ENCODE results near the gene PLXNA4.

Gene PLXNA4

GRCh38 chr7:132117181-132117580, 459.1 kb downstream of the PLXNA4 start:
- DNase-seq (ENCODE audit: low read depth in 2 of 2), result no peak

DNA sequence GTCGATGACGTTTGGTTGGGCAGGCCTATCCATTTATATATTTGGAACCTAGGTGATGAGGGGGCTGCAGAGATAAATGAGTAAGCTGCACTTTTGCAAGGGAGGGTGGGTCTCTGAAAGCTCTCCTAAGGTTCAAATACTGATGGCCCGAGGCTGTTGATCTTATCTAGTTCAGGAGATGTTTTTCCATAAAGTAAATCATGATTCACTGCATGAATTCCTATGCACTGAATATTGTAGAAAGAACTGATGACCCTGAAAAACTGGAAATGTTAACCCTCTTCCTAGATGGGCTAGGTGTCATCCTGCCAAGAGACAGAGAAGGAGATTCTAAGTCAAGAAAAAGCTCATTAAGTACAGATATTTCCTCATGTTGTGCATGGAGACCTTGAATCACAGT, 459.9 kb downstream of the PLXNA4 start:
- DNase-seq (ENCODE audit: low read depth in 2 of 2), result no peak

DNA sequence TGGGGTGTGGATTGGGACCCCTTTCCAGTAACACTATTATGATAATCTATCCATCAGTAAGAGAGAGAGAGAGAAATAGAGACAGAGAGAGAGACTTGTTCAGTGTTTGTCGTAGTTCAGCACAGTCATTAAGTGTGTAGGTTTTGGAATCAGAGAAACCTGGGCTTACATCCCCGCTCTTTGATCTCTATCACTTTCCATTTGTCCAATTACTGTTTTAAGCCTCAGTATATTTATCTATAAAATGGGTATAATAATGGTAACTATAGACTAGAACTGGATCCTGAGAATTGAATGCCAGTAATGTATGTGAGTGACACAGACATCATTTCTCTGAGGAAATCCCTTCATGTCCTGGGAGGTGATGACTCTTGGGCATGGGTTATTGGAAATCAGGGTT, 460.5 kb downstream of the PLXNA4 start:
- DNase-seq (ENCODE audit: low read depth in 2 of 2), result no peak

DNA sequence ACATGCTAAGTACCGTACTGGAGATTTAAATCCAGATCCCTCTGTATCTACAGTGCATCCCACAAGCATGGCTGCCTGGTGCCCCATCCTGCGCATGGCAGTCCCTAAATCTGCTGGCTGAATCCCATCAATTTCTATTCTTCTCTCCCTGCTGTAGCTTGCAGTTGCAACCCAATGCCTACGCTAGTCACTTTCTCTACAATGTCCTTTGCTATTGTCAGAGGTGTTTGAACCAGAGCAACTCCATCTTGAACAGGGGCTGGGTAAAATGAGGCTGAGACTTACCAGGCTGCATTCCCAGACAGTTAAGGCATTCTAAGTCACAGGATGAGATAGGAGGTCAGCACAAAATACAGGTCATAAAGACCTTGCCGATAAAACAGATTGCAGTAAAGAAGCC, 461.2 kb downstream of the PLXNA4 start:
- DNase-seq (ENCODE audit: low read depth in 2 of 2), result no peak

GRCh38 chr7:132114411-132114810, 461.9 kb downstream of the PLXNA4 start:
- no peak for DNase-seq (ENCODE audit: low read depth in 2 of 2)

GRCh38 chr7:132113536-132114371, 462.5 kb downstream of the PLXNA4 start:
- no peak for DNase-seq (ENCODE audit: low read depth in 2 of 2)

DNA sequence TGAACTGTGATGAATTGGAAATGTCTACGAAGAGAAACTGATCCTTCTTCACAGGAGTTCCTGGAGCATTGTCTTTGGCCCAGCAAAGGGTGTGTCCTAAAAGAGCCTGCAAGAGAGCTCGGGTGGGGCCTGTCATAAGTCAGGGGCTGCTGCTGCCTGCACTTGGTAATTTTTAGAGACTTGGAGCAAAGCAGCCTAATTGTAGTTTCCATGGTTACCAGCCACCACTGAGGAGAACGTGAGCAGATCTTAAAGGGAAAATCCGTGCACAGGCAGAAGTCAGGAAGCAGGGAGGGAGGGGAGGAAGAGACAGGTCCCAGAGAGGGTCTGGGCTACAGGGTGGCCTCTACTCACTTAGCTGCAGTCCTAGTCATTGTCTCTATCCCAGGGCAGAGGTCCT, 463.6 kb downstream of the PLXNA4 start:
- no peak for DNase-seq (ENCODE audit: low read depth in 2 of 2)

- no peak for DNase-seq (ENCODE audit: low read depth in 2 of 2)
Measured at GRCh38 chr7:132112106-132112505, 464.2 kb downstream of the PLXNA4 start.

DNA sequence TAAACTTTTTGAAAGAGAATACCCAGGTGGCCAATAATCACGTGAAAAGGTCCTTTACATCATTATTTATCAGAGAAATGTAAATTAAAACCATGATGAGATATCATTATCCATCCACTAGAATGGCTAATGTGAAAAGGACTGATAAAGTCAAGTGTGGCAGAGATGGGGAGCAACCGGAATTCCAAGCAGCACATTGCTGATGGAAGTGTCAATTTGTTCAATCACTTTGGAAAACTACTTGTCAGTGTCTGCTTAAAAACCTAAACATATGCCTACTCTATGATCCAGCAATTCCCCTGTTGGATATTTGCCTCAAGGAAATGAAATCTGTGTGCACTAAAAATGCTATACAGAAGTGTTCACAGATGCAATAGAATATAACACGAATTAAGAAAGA, 465.6 kb downstream of the PLXNA4 start:
- DNase-seq (ENCODE audit: low read depth in 2 of 2), result no peak

DNA sequence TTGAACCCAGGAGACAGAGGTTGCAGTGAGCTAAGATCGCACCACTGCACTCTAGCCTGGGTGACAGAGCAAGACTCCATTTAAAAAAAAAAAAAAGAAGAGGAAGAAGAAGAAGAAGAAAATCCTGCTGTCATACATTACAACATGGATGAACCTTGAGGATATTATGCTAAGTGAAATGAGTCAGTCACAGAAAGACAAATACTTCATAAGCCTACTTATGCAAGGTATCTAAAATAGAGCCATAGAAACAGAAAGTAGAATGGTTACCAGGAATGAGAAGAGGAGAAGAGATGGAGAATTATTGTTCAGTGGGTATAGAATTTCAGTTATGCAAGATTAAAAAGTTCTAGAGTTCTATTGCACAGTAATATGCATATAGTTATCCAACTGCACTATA, 466.5 kb downstream of the PLXNA4 start:
- no peak for DNase-seq (ENCODE audit: low read depth in 2 of 2)

DNA sequence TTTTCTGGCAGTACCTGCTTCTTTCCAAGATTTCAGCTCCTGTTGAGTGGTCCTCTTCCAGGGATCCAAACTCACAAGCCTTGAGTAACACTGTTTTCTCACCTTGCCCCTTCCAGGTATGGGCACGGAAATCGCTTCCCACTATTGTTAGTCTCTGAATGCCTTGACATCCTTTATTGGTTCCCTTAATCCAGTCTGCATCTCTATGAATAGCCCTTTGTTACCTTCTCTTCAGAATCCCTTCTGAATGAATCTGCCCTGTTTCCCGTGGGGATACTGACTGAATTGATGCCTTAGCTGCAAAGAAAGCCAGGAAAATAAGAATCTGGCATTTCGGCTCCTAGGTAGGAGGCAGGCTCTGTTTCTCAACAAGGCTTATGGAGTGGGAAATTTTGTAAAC, 467.7 kb downstream of the PLXNA4 start:
- no peak for DNase-seq (ENCODE audit: low read depth in 2 of 2)

DNA sequence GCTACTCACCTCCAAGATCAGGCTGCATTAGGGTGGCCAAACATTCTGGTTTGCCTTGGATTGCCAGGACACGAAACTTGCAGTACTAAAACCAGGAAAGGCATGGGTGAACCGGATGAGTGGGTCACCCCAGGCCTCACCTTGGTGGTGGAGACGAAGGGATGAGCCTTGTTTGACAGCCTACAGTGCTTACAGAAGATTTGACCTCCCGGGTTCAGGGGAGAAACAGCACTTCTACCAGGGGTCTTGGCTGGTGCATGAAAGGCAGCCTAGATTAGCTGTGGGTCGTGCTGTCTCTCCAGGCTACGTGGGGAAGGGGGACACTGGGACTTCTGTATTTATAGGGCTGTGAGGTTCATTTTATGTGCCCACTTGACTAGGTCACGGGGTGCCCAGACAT, 469.8 kb downstream of the PLXNA4 start:
- DNase-seq (ENCODE audit: low read depth in 2 of 2), result no peak

DNA sequence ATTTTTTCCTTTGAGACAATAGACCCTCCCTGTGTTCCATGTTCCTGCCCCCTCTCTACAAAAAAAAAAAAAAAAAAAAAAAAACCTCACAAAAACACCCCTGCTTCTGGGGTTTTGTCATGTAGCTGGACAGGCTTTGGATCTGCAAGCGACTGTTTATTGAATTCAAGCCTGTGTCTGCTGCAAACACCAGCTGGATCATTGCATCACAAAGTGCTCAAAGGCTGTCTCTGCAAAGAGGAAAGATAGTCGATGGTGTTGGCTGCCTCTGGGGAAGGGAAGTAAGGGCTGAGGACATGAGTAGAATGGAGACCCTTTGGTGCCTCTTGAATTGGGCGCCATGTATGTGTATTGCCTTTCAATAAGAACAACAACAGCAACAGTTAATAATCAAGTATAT, 471.2 kb downstream of the PLXNA4 start:
- DNase-seq (ENCODE audit: low read depth in 2 of 2), result no peak

DNA sequence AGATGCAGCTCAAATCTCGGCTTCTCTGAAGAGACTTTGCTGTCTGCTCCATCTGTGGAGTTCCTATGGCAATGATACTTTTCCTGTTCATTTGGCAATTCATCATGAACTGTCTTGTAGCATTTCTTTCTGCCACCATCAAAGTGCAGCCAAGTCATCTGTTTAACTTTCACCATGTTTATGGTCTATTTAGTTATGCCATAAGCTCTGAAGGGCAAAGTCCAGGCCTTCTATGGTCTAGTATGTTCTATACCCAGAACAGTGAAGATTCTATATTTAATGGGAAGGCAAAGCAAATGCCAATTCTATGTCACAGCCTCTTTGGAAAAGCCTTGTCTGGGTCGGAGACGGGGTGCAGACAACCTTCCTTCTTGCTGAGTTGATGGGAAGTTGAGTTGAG, 472.6 kb downstream of the PLXNA4 start:
- no peak for DNase-seq (ENCODE audit: low read depth in 2 of 2)

DNA sequence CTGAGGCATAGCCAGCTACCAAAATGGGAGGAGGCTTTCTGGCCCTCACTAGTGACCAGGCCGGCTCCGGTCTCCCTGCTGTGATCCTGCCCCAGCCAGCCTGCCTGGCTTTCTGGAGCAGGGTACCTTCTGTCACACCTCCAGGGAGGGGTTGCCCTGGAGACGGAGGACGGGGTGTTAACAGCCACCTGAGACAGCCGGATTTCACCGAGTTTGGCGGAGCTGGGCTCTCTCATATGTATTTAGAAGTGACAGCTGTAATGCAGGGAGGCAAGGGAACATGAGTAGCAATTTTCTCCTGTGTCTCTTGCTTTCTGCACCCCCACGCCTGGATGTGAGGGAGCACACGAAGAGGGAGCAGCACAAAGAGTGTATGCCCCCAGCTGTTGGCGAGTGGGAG, 473.3 kb downstream of the PLXNA4 start:
- no peak for DNase-seq (ENCODE audit: low read depth in 2 of 2)

DNA sequence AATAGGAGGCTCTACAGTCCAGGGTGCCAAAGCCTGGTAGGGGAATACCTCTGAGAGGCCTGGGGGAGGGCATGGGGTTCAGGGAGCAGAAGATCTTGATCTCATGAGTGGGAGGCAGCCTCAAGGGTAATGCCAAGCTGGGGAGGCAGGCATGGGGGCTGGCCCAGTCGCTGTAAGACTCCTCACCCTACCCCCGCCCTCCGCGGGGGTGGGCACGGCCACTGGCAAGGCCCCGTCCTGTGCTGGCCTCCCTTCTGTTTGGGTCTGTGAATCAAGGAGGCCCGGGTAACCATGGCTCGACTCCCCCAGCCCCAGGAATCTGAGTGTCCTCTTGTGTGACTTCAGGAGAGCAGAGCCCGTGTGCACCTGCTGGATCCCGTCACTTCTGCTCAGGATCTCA, 473.9 kb downstream of the PLXNA4 start:
- DNase-seq (ENCODE audit: low read depth in 2 of 2), result no peak

DNA sequence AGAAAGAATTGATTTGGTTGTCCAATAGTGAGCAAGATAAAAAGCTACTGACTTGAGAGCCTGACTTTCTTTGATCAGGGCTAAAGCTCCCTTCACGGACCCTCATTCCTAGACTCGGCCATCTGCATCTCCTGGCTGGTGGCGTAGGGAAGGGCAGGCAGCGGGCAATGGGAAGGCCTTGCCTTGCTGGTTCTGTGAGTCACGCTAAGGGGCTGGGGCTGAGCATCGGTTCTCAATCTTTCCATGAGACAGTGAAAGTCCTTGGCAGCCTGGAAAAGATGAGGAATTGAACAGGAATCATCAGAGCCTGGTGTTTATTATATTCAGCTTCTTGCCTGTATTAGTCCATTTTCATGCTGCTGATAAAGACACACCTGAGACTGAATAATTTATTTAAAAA, 475.3 kb downstream of the PLXNA4 start:
- DNase-seq (ENCODE audit: low read depth in 2 of 2), result no peak

DNA sequence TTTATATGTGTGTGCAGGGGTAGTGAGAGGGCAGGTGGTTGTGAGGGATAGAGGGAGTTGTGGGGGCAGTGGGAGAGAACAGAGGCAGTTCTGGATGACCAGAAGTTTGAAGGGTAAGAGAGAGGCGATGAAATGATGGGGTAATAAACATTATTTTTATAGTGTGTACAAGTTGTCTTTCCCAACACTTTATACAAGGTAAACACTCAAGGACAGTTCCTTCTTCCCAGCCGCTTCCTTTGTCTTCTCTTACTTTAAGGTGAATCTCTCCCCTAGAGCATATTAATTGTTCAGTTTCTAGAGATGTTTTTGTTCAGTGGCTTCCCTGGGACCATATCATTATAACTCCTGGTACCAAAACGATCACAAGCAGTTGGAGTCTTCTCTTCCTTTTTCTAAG, 475.8 kb downstream of the PLXNA4 start:
- no peak for DNase-seq (ENCODE audit: low read depth in 2 of 2)

GRCh38 chr7:132099163-132099562, 477.1 kb downstream of the PLXNA4 start:
- no peak for DNase-seq (ENCODE audit: low read depth in 2 of 2)

DNA sequence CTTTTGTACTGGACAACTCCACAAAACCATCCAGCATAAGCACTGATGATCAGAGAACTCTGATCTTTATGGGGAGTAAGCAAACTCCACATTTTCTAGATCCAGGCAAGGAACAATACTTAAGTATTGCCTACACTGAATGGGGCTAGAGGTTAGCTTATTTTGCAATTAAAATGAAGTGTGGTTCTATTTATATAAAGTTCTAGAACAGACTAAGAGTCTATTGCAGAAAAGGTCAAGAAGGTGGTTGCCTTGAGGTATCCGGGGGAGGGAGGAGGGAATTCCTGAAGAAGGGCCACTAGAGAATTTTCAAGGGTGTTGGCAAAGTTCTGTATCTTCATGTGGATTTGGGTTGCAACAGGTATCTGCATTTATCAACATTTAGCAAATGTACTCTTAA, 477.9 kb downstream of the PLXNA4 start:
- no peak for DNase-seq (ENCODE audit: low read depth in 2 of 2)

DNA sequence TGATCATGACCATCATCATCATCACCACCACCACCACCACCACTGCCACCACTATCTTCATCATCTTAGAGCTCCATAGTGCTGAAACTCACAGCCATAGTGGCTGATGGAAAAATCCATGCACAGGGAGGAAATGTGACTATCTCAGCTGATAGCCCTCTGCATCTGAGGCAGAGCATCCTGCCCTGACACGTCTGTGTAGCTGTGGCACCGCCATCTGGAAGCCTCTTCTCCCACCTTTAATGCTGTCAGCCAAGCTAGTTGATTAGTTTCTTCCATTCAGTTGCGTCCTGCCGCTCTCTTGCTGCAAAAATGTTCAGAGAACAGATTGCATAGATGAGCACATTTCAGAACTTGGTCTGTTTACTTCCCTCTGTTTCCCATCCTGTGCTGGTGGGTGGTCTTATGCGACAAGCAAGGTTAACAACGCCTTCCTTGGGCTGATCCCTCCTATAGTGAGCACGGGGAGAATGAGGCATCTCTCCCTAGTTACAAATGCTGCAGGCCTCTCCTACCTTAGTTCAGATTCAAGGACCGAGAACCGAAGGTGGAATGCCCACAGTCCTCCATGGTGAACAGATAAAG, 478.6 kb downstream of the PLXNA4 start:
- DNase-seq (ENCODE audit: low read depth in 2 of 2), result no peak

DNA sequence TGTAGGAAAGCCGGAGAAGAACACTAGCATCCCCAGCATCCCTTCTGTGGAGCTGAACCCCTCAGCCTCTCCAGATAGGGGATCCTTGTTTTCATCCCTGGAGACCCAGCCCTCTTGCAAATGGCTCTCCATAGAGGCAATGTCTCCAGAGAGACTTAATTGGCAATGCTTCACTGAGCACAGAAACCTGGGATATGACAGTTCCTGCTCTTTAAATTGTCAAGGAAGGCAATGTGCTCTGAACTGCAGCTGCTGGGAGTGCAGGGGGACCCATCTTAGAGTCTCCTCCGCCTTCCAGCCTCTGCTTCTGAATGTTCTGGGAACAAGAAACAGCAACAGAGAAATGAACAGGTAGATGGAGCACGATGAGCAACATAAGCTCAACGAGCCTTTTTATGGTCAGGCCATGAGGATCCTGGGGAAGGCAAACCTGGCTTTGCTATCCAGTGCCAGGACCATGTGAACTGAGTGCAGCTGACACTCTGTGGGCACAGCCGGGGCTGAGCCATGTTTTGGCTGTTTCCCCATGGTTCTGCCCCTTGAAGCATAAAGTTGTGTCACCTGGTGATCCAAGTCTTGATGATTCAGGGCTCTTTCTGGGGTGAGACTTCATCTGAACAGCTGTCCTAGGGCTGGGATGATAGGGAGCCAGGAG, 481.0 kb downstream of the PLXNA4 start:
- DNase-seq (ENCODE audit: low read depth in 2 of 2), result no peak

DNA sequence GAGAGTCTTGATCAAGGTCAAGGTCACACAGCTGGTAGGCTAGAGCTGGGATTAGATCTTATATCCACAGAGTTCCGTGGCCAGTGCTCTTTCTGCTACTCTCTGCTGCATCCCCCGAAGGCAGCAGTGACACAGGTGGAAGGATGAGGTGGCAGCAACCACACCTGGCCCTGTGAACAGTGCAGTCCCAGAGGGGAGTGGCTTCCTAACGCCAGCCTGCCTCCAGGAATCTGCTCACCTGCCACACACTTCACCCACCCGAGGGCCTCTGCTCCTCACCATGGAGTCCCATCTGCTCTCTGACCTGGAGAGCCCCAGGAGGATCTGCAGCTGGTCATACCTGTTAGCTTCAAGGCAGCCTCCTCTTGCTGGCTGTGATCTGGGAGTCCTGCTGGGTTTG, 484.2 kb downstream of the PLXNA4 start:
- no peak for DNase-seq (ENCODE audit: low read depth in 2 of 2)
